ENCODE measurements around the gene PTEN. TPM values are rescaled to one million over a fixed set of nuclear protein-coding genes. Genes with fewer than 3 reads are reported as not detected.

Gene PTEN
- total and polyA plus RNA-seq, 9 of the 15 experiments (the other 6 are each of a cell fraction or from before 2014, with no cell fraction given): 8.4 to 56.9 (median 22.2) TPM

DNA sequence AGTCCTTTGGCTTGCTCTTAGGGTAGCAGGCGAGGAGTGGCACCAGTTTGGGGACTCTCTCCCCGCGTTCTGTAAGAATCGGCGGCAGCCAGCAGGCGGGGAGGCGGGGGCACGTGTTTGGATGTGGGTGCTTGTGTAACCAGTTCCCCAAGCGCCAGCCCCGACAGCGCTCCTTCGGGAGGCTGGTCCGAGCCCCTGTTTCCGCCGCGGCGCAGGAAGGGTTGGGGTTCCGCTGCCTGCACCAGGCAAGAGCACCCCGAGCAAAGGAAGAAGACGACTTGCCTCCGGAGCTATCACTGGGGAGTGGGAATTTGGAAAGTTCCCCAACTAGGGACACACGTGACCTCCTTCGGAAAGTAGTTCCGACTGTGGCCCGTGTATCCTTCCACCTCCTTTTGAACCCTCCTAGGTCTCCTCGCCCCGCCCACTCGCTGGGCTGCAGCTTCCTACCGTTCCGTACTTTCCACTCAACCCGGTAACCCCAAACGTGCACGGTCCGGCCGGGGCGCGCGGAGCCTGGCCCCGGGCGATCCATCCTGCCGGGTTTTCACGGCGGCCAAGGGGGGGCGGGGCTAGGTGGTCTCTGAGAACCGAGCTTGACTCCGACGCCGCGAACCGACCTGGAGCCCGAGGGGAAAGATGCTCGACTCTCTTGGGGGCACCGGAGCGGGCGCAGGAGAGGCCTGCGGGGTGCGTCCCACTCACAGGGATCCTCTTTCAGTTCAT, 1.3 kb upstream of the PTEN start (continued):
- TF ChIP-seq, protein P1, sequence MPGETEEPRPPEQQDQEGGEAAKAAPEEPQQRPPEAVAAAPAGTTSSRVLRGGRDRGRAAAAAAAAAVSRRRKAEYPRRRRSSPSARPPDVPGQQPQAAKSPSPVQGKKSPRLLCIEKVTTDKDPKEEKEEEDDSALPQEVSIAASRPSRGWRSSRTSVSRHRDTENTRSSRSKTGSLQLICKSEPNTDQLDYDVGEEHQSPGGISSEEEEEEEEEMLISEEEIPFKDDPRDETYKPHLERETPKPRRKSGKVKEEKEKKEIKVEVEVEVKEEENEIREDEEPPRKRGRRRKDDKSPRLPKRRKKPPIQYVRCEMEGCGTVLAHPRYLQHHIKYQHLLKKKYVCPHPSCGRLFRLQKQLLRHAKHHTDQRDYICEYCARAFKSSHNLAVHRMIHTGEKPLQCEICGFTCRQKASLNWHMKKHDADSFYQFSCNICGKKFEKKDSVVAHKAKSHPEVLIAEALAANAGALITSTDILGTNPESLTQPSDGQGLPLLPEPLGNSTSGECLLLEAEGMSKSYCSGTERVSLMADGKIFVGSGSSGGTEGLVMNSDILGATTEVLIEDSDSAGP (CRISPR knock-in tag; IDR thresholded peaks at IDR 0.05): no peak
- no peak for TF ChIP-seq DACH1 (IDR thresholded peaks at IDR 0.05; ENCODE audit: partially characterized antibody)
- TF ChIP-seq THRAP3 (IDR thresholded peaks at IDR 0.05; ENCODE audit: borderline replicate concordance): no peak
- no peak for TF ChIP-seq MTF1 (CRISPR knock-in tag; IDR thresholded peaks at IDR 0.05; ENCODE audit: borderline replicate concordance)
- TF ChIP-seq ZNF589 (CRISPR knock-in tag; IDR thresholded peaks at IDR 0.05; ENCODE audit: low read depth): peak; percentile 43; the same call in 1 of the 2 replicates
- no peak for TF ChIP-seq SREBF1 (IDR thresholded peaks at IDR 0.05; ENCODE audit: borderline replicate concordance, low read depth, low read length)
- TF ChIP-seq BCOR (IDR thresholded peaks at IDR 0.05): peak; percentile 72; the same call in 1 of the 2 replicates
- TF ChIP-seq ZEB2 (IDR thresholded peaks at IDR 0.05): no peak
- TF ChIP-seq ZNF707 (CRISPR knock-in tag; conservative IDR thresholded peaks at IDR 0.05): no peak
- TF ChIP-seq SOX6 (IDR thresholded peaks at IDR 0.05): no peak
- TF ChIP-seq, protein P2, sequence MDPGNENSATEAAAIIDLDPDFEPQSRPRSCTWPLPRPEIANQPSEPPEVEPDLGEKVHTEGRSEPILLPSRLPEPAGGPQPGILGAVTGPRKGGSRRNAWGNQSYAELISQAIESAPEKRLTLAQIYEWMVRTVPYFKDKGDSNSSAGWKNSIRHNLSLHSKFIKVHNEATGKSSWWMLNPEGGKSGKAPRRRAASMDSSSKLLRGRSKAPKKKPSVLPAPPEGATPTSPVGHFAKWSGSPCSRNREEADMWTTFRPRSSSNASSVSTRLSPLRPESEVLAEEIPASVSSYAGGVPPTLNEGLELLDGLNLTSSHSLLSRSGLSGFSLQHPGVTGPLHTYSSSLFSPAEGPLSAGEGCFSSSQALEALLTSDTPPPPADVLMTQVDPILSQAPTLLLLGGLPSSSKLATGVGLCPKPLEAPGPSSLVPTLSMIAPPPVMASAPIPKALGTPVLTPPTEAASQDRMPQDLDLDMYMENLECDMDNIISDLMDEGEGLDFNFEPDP (CRISPR knock-in tag; IDR thresholded peaks at IDR 0.05): no peak
- TF ChIP-seq NFYB (IDR thresholded peaks at IDR 0.05; ENCODE audit: extremely low read depth, insufficient read length): no peak
- no peak for TF ChIP-seq ZNF785 (CRISPR knock-in tag; IDR thresholded peaks at IDR 0.05)
- no peak for TF ChIP-seq ZNF583 (CRISPR knock-in tag; IDR thresholded peaks at IDR 0.05)
- TF ChIP-seq ZBTB7A (IDR thresholded peaks at IDR 0.05; ENCODE audit: borderline replicate concordance, control insufficient read depth, low read depth, low read length): peak; percentile 73; the same call in 1 of the 2 replicates
- TF ChIP-seq, protein P3, sequence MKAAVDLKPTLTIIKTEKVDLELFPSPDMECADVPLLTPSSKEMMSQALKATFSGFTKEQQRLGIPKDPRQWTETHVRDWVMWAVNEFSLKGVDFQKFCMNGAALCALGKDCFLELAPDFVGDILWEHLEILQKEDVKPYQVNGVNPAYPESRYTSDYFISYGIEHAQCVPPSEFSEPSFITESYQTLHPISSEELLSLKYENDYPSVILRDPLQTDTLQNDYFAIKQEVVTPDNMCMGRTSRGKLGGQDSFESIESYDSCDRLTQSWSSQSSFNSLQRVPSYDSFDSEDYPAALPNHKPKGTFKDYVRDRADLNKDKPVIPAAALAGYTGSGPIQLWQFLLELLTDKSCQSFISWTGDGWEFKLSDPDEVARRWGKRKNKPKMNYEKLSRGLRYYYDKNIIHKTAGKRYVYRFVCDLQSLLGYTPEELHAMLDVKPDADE (conservative IDR thresholded peaks at IDR 0.05; ENCODE audit: control insufficient read depth, low read depth, low read length): peak; percentile 57; the same call in 1 of the 2 replicates
- TF ChIP-seq CBX8 (IDR thresholded peaks at IDR 0.05; ENCODE audit: borderline replicate concordance, extremely low read depth, low read depth, low read length, poor library complexity, severe bottlenecking): no peak
- peak; percentile 47; the same call in 1 of the 2 replicates for TF ChIP-seq GTF2E2 (tag; IDR thresholded peaks at IDR 0.05)
- peak; percentile 52; the same call in 1 of the 2 replicates for TF ChIP-seq CBFA2T2 (conservative IDR thresholded peaks at IDR 0.05)
- TF ChIP-seq PHTF2 (CRISPR knock-in tag; IDR thresholded peaks at IDR 0.05): 0 out of 2 replicates have a peak, but pooled peaks have one; percentile 10
- TF ChIP-seq HDAC3 (IDR thresholded peaks at IDR 0.05; ENCODE audit: borderline replicate concordance, partially characterized antibody): peak; percentile 92
- TF ChIP-seq ZFP1 (CRISPR knock-in tag; IDR thresholded peaks at IDR 0.05): no peak

Data from K562 (cell line).